ENCODE measurements around the gene SLC25A33. TPM values are rescaled to one million over a fixed set of nuclear protein-coding genes. Genes with fewer than 3 reads are reported as not detected.
"Not testable (repeated sequence)": the region's sequence is repeated elsewhere in the genome, so short reads cannot be mapped to it uniquely, and the experiment has no call there.

SLC25A33 gene
- total RNA-seq, 1 donor from 2014 or later: 12.5 TPM

GRCh38 chr1:9612871-9613624, 73.8 kb downstream of the SLC25A33 start:
- Mint-ChIP-seq H3K27ac (no peak overlapping the region), H3K9me3 (no peaks in the 10 kb centered on the region), H3K27me3 (ENCODE audit: insufficient read depth) (no peaks in the 10 kb centered on the region), H3K4me1 (ENCODE audit: low read depth) (no peaks in the 10 kb centered on the region), H3K4me3 (no peak overlapping the region), H3K36me3 (ENCODE audit: low read depth) (no peaks in the 10 kb centered on the region)
- intact Hi-C loops (cut with micrococcal nuclease): no loop called here
- DNase-seq (ENCODE audit: low spot score): no peak

- Mint-ChIP-seq H3K4me3 (no peak overlapping the region), H3K27ac (no peak overlapping the region), H3K9me3 (no peaks in the 10 kb centered on the region), H3K4me1 (ENCODE audit: low read depth) (no peaks in the 10 kb centered on the region), H3K27me3 (ENCODE audit: insufficient read depth) (no peaks in the 10 kb centered on the region), H3K36me3 (ENCODE audit: low read depth) (no peaks in the 10 kb centered on the region)
- DNase-seq (ENCODE audit: low spot score): no peak
- intact Hi-C loops (cut with micrococcal nuclease): no loop called here
Measured at GRCh38 chr1:9613625-9614299, 74.5 kb downstream of the SLC25A33 start.

- H3K4me1 Mint-ChIP-seq (ENCODE audit: low read depth): no peaks in the 10 kb centered on the region
- intact Hi-C loops (cut with micrococcal nuclease): no loop called here
- no peaks in the 10 kb centered on the region for H3K27me3 Mint-ChIP-seq (ENCODE audit: insufficient read depth)
- H3K36me3 Mint-ChIP-seq (ENCODE audit: low read depth): no peaks in the 10 kb centered on the region
- H3K4me3 Mint-ChIP-seq: no peak overlapping the region
- no peak overlapping the region for H3K27ac Mint-ChIP-seq
- peak; percentile 47 for DNase-seq (ENCODE audit: low spot score)
- no peaks in the 10 kb centered on the region for H3K9me3 Mint-ChIP-seq
Measured at GRCh38 chr1:9615316-9616063, 76.2 kb downstream of the SLC25A33 start.

- H3K4me1 Mint-ChIP-seq (ENCODE audit: low read depth): no peaks in the 10 kb centered on the region
- H3K27ac Mint-ChIP-seq: peak overlapping the region; percentile 52
- no peaks in the 10 kb centered on the region for H3K36me3 Mint-ChIP-seq (ENCODE audit: low read depth)
- DNase-seq (ENCODE audit: low spot score): no peak
- H3K4me3 Mint-ChIP-seq: no peak overlapping the region
- intact Hi-C loops (cut with micrococcal nuclease): no loop called here
- no peaks in the 10 kb centered on the region for H3K9me3 Mint-ChIP-seq
- peaks cover 8% of the 10 kb centered on the region for H3K27me3 Mint-ChIP-seq (ENCODE audit: insufficient read depth)
Measured at GRCh38 chr1:9618909-9619679, 79.8 kb downstream of the SLC25A33 start.

GRCh38 chr1:9621032-9621431, 81.8 kb downstream of the SLC25A33 start:
- Mint-ChIP-seq H3K36me3 (ENCODE audit: low read depth) (no peaks in the 10 kb centered on the region), H3K9me3 (no peaks in the 10 kb centered on the region), H3K27me3 (ENCODE audit: insufficient read depth) (peaks cover 14% of the 10 kb centered on the region), H3K27ac (no peak overlapping the region), H3K4me3 (no peak overlapping the region), H3K4me1 (ENCODE audit: low read depth) (peaks cover 6% of the 10 kb centered on the region)
- DNase-seq (ENCODE audit: low spot score): no peak
- intact Hi-C loops (cut with micrococcal nuclease): no loop called here

GRCh38 chr1:9624081-9624480, 84.8 kb downstream of the SLC25A33 start:
- Mint-ChIP-seq H3K36me3 (ENCODE audit: low read depth) (no peaks in the 10 kb centered on the region), H3K4me3 (no peak overlapping the region), H3K4me1 (ENCODE audit: low read depth) (peaks cover 31% of the 10 kb centered on the region), H3K9me3 (no peaks in the 10 kb centered on the region), H3K27ac (peak overlapping the region; percentile 76), H3K27me3 (ENCODE audit: insufficient read depth) (peaks cover 18% of the 10 kb centered on the region)
- intact Hi-C loops (cut with micrococcal nuclease): no loop called here
- no peak for DNase-seq (ENCODE audit: low spot score)

GRCh38 chr1:9625030-9625429, 85.8 kb downstream of the SLC25A33 start:
- not testable (repeated sequence) for H3K36me3 Mint-ChIP-seq (ENCODE audit: low read depth); H3K27ac Mint-ChIP-seq; H3K4me3 Mint-ChIP-seq; DNase-seq (ENCODE audit: low spot score); H3K9me3 Mint-ChIP-seq
- Mint-ChIP-seq H3K27me3 (ENCODE audit: insufficient read depth) (peaks cover 18% of the 10 kb centered on the region), H3K4me1 (ENCODE audit: low read depth) (peaks cover 36% of the 10 kb centered on the region)
- intact Hi-C loops (cut with micrococcal nuclease): loop anchor here (5.0 kb wide), 1 partner anchor 47 kb away; no protein-coding TSS in a partner anchor

- DNase-seq (ENCODE audit: low spot score): peak; percentile 37
- Mint-ChIP-seq H3K27ac (peak overlapping the region; percentile 72), H3K36me3 (ENCODE audit: low read depth) (peaks cover 7% of the 10 kb centered on the region), H3K4me3 (peak overlapping the region; percentile 80), H3K4me1 (ENCODE audit: low read depth) (peaks cover 46% of the 10 kb centered on the region), H3K9me3 (no peaks in the 10 kb centered on the region), H3K27me3 (ENCODE audit: insufficient read depth) (peaks cover 15% of the 10 kb centered on the region)
- intact Hi-C loops (cut with micrococcal nuclease): loop anchor here (2.0 to 5.0 kb wide), 2 partner anchors 37 to 46 kb away; partner anchors contain the start of gene TMEM201
Measured at GRCh38 chr1:9626201-9626608, 86.9 kb downstream of the SLC25A33 start.

GRCh38 chr1:9628541-9629444, 89.5 kb downstream of the SLC25A33 start:
- Mint-ChIP-seq H3K4me3 (peak overlapping the region; percentile 94), H3K27me3 (ENCODE audit: insufficient read depth) (peaks cover 12% of the 10 kb centered on the region), H3K9me3 (no peaks in the 10 kb centered on the region), H3K36me3 (ENCODE audit: low read depth) (peaks cover 24% of the 10 kb centered on the region), H3K27ac (peak overlapping the region; percentile 94), H3K4me1 (ENCODE audit: low read depth) (peaks cover 60% of the 10 kb centered on the region)
- intact Hi-C loops (cut with micrococcal nuclease): loop anchor here (1.0 to 5.0 kb wide), 5 partner anchors 27 to 314 kb away; partner anchors contain the start of genes CLSTN1, CTNNBIP1, LZIC and NMNAT1
- DNase-seq (ENCODE audit: low spot score): peak; percentile 66

- Mint-ChIP-seq H3K4me3 (peak overlapping the region; percentile 94), H3K36me3 (ENCODE audit: low read depth) (peaks cover 33% of the 10 kb centered on the region), H3K9me3 (no peaks in the 10 kb centered on the region), H3K27ac (peak overlapping the region; percentile 94), H3K27me3 (ENCODE audit: insufficient read depth) (peaks cover 5% of the 10 kb centered on the region), H3K4me1 (ENCODE audit: low read depth) (peaks cover 63% of the 10 kb centered on the region)
- DNase-seq (ENCODE audit: low spot score): peak; percentile 78
- intact Hi-C loops (cut with micrococcal nuclease): loop anchor here (1.0 to 5.0 kb wide), 6 partner anchors 15 to 313 kb away; partner anchors contain the start of genes CLSTN1, CTNNBIP1, LZIC and NMNAT1
Measured at GRCh38 chr1:9629445-9630201, 90.4 kb downstream of the SLC25A33 start.

All from activated T-helper 1 cell treated with anti-CD3 and anti-CD28 coated beads, Interleukin-12 subunit alpha, Interleukin-12 subunit beta, Interleukin-2, Interleukin-4 antibody, amounts not matched to agents 30 ng/mL and 10 ng/mL and 1 ng/mL, durations not matched to agents 14 hours and 24 hours and 36 hours (primary cell).